Sigmoid colon (tissue), 7 donors: ENCODE results near the gene WIPF3. TPM values are rescaled to one million over a fixed set of nuclear protein-coding genes. Genes with fewer than 3 reads are reported as not detected.

Source experiments
- DNase-seq: peaks from one replicate; pipeline ENCODE4 v3.0.0-alpha.2; 2019
- H3K27ac ChIP-seq, 4 donors: fragments of 200-600 bp; sonication (generic); one replicate each; pipeline ENCODE4 v1.5.1; 2016 to 2019; ENCODE audit warnings: mild to moderate bottlenecking in 1 of 4
- H3K27me3 ChIP-seq, 3 donors: fragments of 200-600 bp; sonication (generic); one replicate each; pipeline ENCODE4 v1.5.1; 2019; ENCODE audit warnings: mild to moderate bottlenecking in 1 of 3
- H3K36me3 ChIP-seq, 4 donors: fragments of 200-600 bp; sonication (generic); one replicate each; pipeline ENCODE4 v1.5.1; 2016 to 2019
- H3K4me1 ChIP-seq, 4 donors: fragments of 200-600 bp; sonication (generic); one replicate each; pipeline ENCODE4 v1.5.1; 2017 to 2019
- H3K4me3 ChIP-seq, 4 donors: fragments of 200-600 bp; sonication (generic); one replicate each; pipeline ENCODE4 v1.5.1; 2017 to 2019; ENCODE audit warnings: mild to moderate bottlenecking in 2 of 4, moderate library complexity in 1 of 4
- H3K9me3 ChIP-seq, 4 donors: fragments of 200-600 bp in 3 of 4; sonication (generic) in 3 of 4; one replicate each; pipeline versions ENCODE4 v1.5.1 to v1.6.1; 2013 to 2019
- EP300 ChIP-seq, 4 donors: sonication (generic); formaldehyde crosslinking; IDR thresholded peaks; one replicate each; pipeline ENCODE4 v1.6.1; 2017; ENCODE audit warnings: antibody characterized with exemption in 4 of 4
- POLR2A ChIP-seq, 2 donors: fragments of 450-650 bp; IDR thresholded peaks; one replicate each; pipeline ENCODE4 v1.6.1; 2016; ENCODE audit warnings: antibody characterized with exemption in 2 of 2, mild to moderate bottlenecking in 2 of 2, moderate library complexity in 2 of 2
- POLR2AphosphoS5 ChIP-seq, 4 donors: sonication (generic); formaldehyde crosslinking; IDR thresholded peaks; one replicate each; pipeline ENCODE4 v1.6.1; 2017; ENCODE audit warnings: antibody characterized with exemption in 4 of 4
- WGBS, 2 donors: extraction: QIAGEN DNeasy Blood & Tissue Kit; methylation state at CpG; one replicate each; pipeline ENCODE4 v1.1.7; 2013; 5-methylcytosine and 5-hydroxymethylcytosine counted together
- intact Hi-C: fragments of 100-400 bp; cut with DNase I; formaldehyde crosslinking; loops from one replicate; pipeline ENCODE4 v1.15.1; 2023
- polyA plus RNA-seq, 3 donors: library from polyadenylated mRNA; stranded (reverse); fragments of 200-250 nt; gene quantifications; one replicate each; pipeline ENCODE4 v1.2.3, GENCODE V29; 2013
- total RNA-seq, 4 donors: library from RNA; depleted of rRNA; stranded (reverse); fragments of >200 nt; gene quantifications; one replicate each; pipeline ENCODE4 v1.1.0, GENCODE V29; 2016
- TF ChIP-seq, protein P1 (sequence below), 4 experiments: fragments of 450-650 bp in 3 of 4; fragments of 200-600 bp in 1 of 4; IDR thresholded peaks; one replicate each; pipeline ENCODE4 v1.5.1; 2016 to 2019; ENCODE audit warnings: antibody characterized with exemption in 4 of 4, mild to moderate bottlenecking in 3 of 4, moderate library complexity in 2 of 4
- donor health status: healthy with polysubstance abuse.
- donor health status: Bipolar disorder and iron deficiency.
- donor health status: healthy.

Gene WIPF3
- total and polyA plus RNA-seq, 7 donors: 0.46 to 4.7 (median 0.71) TPM

DNA sequence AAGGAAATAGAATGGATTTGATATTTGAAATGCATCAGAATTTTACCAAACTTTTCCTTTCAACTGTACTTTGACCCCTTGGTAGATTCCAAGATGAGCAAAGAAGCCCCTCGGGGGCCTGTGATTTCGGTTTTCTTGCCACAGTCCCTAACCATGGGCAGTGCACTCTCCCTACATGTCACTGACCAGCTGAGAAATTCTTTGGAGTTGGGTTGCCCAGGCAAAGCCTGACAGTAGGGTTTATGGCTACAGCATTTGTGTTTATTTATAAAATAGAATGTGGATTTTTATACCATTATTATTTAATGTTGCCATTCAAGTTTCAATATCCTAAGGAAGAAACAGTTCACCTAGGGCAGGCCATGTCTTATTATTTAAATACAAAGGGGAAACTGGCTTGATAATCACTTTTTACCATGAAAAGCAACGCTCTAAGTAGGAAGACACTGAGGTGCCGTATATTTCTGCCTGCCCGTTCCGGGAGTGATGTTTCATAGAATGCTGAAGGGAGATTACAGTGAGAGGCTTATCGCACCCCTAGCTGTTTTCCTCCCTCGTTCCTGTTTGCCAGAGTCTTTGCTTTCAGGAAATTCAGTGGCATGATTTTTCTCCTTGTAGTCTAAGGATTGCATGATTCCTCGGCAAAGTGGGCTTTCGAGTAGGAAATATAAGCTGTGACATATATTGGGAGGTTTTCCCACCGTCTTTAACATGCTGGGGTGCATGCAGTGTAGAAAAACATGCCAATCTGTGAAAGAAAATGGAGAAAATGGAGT lies 35.8 kb downstream of the WIPF3 start:
- Histone ChIP-seq H3K9me3 (no peaks in the 10 kb centered on the region), H3K4me1 (peaks cover 0 to 8% (median 3%) of the 10 kb centered on the region in 4 donors), H3K27me3 (no peaks in the 10 kb centered on the region), H3K36me3 (no peaks in the 10 kb centered on the region), H3K4me3 (no peak overlapping the region), H3K27ac (no peak overlapping the region)
- 92 to 93% methylated on average over 11 of the region's 11 CpGs for WGBS, 2 donors
- intact Hi-C loops: no loop called here
- no peak for DNase-seq
- TF ChIP-seq POLR2A (IDR thresholded peaks at IDR 0.05): no peak
- TF ChIP-seq POLR2AphosphoS5 (IDR thresholded peaks at IDR 0.05): no peak
- no peak for TF ChIP-seq EP300 (IDR thresholded peaks at IDR 0.05)
- TF ChIP-seq, protein P1, sequence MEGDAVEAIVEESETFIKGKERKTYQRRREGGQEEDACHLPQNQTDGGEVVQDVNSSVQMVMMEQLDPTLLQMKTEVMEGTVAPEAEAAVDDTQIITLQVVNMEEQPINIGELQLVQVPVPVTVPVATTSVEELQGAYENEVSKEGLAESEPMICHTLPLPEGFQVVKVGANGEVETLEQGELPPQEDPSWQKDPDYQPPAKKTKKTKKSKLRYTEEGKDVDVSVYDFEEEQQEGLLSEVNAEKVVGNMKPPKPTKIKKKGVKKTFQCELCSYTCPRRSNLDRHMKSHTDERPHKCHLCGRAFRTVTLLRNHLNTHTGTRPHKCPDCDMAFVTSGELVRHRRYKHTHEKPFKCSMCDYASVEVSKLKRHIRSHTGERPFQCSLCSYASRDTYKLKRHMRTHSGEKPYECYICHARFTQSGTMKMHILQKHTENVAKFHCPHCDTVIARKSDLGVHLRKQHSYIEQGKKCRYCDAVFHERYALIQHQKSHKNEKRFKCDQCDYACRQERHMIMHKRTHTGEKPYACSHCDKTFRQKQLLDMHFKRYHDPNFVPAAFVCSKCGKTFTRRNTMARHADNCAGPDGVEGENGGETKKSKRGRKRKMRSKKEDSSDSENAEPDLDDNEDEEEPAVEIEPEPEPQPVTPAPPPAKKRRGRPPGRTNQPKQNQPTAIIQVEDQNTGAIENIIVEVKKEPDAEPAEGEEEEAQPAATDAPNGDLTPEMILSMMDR (IDR thresholded peaks at IDR 0.05): no peak

DNA sequence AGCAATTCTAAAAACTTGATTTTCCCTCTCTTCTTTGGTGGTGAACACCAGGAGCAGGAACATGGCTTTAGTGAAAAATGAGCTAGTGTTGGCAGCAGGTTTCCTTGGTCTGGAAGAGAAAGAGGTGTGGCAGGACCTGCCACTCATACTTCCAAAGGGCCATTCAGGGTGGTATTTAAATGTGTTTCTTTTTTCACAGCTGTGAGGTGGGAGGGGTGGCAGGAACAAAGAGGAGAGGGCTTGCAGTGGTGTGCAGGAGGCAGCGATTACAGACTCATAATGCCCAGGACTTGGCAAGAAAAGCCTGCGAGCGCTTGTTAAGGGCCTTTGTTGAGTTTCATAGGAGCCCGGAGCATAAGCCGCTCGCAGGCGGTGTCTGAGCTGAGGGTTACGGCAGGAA lies 36.8 kb downstream of the WIPF3 start:
- Histone ChIP-seq H3K27ac (no peak overlapping the region), H3K9me3 (no peaks in the 10 kb centered on the region), H3K27me3 (no peaks in the 10 kb centered on the region), H3K4me1 (peaks cover 0 to 8% (median 3%) of the 10 kb centered on the region in 4 donors), H3K36me3 (no peaks in the 10 kb centered on the region), H3K4me3 (no peak overlapping the region)
- no peak for DNase-seq
- WGBS, 2 donors: 94 to 96% methylated on average over 8 of the region's 8 CpGs
- no peak for TF ChIP-seq POLR2AphosphoS5 (IDR thresholded peaks at IDR 0.05)
- TF ChIP-seq, protein P1 (IDR thresholded peaks at IDR 0.05): no peak
- no peak for TF ChIP-seq EP300 (IDR thresholded peaks at IDR 0.05)
- TF ChIP-seq POLR2A (IDR thresholded peaks at IDR 0.05): no peak
- intact Hi-C loops: no loop called here

DNA sequence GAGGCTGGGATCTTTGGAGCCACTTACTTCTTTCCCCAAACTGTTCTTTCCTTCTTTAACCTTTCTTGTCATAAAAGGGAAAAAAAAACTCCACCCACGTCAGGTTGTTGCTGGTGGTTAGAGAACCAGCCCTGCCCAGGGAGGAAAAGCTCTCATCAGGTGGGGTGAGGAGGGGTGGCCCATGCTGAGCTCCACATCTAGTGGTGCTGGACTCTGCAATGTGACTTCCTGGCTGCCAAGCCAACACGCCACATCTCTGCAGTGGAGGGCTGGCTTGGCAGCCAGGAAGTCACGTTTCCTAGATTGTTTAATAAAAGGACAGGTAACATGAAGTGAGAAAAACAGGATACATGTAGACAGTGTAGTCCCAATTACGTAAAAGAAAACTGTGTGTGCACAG lies 37.4 kb downstream of the WIPF3 start:
- intact Hi-C loops: no loop called here
- H3K36me3 ChIP-seq: no peaks in the 10 kb centered on the region
- no peak for TF ChIP-seq POLR2A (IDR thresholded peaks at IDR 0.05)
- TF ChIP-seq, protein P1 (IDR thresholded peaks at IDR 0.05): no peak
- no peak for TF ChIP-seq EP300 (IDR thresholded peaks at IDR 0.05)
- TF ChIP-seq POLR2AphosphoS5 (IDR thresholded peaks at IDR 0.05): no peak
- no peak for DNase-seq
- no peak overlapping the region for H3K27ac ChIP-seq
- H3K4me1 ChIP-seq: peaks cover 0 to 8% (median 3%) of the 10 kb centered on the region in 4 donors
- 56 to 62% methylated on average over 4 of the region's 4 CpGs for WGBS, 2 donors
- no peaks in the 10 kb centered on the region for H3K9me3 ChIP-seq
- H3K4me3 ChIP-seq: no peak overlapping the region
- H3K27me3 ChIP-seq: no peaks in the 10 kb centered on the region

DNA sequence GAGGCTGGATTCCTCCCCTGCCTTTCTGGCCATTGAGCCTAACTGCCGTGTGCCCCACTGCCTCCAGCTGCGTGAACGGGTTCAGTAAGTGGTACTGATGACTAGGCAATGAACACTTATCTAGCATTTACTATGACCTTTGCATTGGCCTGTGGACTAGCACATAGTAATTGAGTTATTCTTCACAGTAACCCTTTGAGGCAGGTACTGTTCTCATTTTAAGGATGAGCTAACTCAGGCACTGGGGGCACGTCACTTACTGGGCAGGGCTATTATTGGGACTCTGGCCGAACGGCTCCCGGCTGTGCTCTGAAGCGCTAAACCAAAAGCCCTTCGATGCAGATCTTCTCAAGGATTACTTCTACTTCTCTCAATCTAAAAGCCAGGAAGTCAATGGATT lies 38.3 kb downstream of the WIPF3 start:
- H3K4me1 ChIP-seq: peaks cover 0 to 6% (median under 1%) of the 10 kb centered on the region in 4 donors
- H3K27me3 ChIP-seq: no peaks in the 10 kb centered on the region
- no peak overlapping the region for H3K27ac ChIP-seq
- TF ChIP-seq, protein P1 (IDR thresholded peaks at IDR 0.05): no peak
- TF ChIP-seq POLR2AphosphoS5 (IDR thresholded peaks at IDR 0.05) (no peak), POLR2A (IDR thresholded peaks at IDR 0.05) (no peak), EP300 (IDR thresholded peaks at IDR 0.05) (no peak)
- no peak for DNase-seq
- no peak overlapping the region for H3K4me3 ChIP-seq
- WGBS, 2 donors: 93 to 94% methylated on average over 9 of the region's 9 CpGs
- H3K9me3 ChIP-seq: no peaks in the 10 kb centered on the region
- intact Hi-C loops: no loop called here
- no peaks in the 10 kb centered on the region for H3K36me3 ChIP-seq
